GM18498 (cell line): ENCODE data around the gene GPR152.

Source experiments
- ATAC-seq: cut with Tn5 transposase; IDR thresholded peaks from one replicate; pipeline ENCODE4 v1.9.1; 2021; ENCODE audit warnings: mild to moderate bottlenecking, moderate library complexity; ENCODE audit not compliant: unreplicated experiment

GPR152 gene

GRCh38 chr11:67401495-67402191, 50.9 kb downstream of the GPR152 start, which contains the start of gene PPP1CA:
TSS of gene PPP1CA (minus strand) at chr11:67401858. CDS start at chr11:67401782, 76 bp downstream.
- peak; percentile 78 for ATAC-seq
